ENCODE results near the gene UAP1L1. TPM values are rescaled to one million over a fixed set of nuclear protein-coding genes. Genes with fewer than 3 reads are reported as not detected.
A peak's percentile ranks its signal among the peaks of the same experiment; 100 is the strongest.
"Not testable (repeated sequence)": the region's sequence is repeated elsewhere in the genome, so short reads cannot be mapped to it uniquely, and the experiment has no call there.

Gene UAP1L1
- total and polyA plus RNA-seq, 2 experiments from 2014 or later = 2.5 to 8.1 TPM

DNA sequence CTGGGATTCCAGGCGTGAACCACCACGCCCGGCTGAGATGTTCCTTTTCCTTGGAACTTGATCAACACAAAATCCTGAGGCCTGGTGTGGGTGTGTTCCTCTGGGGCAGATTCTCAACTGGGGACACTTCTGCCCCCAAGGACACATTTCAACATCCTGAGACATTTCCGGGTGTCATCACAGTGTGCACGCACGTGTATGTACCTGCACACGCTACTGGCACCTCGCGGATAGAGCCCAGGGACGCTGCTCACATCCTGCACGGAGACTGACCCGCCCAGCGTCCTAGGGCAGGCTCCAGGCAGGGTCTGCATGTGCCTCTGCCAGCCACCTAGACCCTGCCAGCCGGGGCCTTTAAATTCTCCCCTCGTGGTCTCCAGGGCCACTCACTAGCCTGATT, 14.9 kb upstream of the UAP1L1 start:
- Histone ChIP-seq H3K9me2 (ENCODE audit: insufficient read depth) (no peaks in the 10 kb centered on the region), H3K4me1 (ENCODE audit: insufficient read depth) (no peaks in the 10 kb centered on the region), H2AFZ (no peak overlapping the region), H3K27me3 (ENCODE audit: insufficient read depth) (peaks cover 4% of the 10 kb centered on the region; the same call in 1 of the 2 replicates), H3K27ac (ENCODE audit: low read depth) (no peak overlapping the region), H3K4me3 (no peak overlapping the region), H4K20me1 (replicated peaks; ENCODE audit: insufficient read depth) (no peaks in the 10 kb centered on the region; the same call in 1 of the 2 replicates), H3F3A (replicated peaks; ENCODE audit: low read depth) (no peaks in the 10 kb centered on the region), H3K79me2 (replicated peaks; ENCODE audit: insufficient read depth) (peaks cover 6% of the 10 kb centered on the region; the same call in 1 of the 2 replicates), H3K4me2 (no peak overlapping the region), H3K36me3 (ENCODE audit: insufficient read depth) (no peaks in the 10 kb centered on the region; the same call in 1 of the 2 replicates)
- Mint-ChIP-seq H3K4me1 (peaks cover 3% of the 10 kb centered on the region; the same call in 2 of the 3 replicates), H3K36me3 (ENCODE audit: low read depth) (no peaks in the 10 kb centered on the region; the same call in 2 of the 3 replicates), H3K4me3 (no peak overlapping the region), H3K27me3 (ENCODE audit: insufficient read depth, low read depth, poor library complexity) (peaks cover 9% of the 10 kb centered on the region), H3K9me3 (no peaks in the 10 kb centered on the region), H3K27ac (no peak overlapping the region)
- DNase-seq (ENCODE audit: low spot score) (no peak), ATAC-seq (no peak)
- TF ChIP-seq, protein P1, sequence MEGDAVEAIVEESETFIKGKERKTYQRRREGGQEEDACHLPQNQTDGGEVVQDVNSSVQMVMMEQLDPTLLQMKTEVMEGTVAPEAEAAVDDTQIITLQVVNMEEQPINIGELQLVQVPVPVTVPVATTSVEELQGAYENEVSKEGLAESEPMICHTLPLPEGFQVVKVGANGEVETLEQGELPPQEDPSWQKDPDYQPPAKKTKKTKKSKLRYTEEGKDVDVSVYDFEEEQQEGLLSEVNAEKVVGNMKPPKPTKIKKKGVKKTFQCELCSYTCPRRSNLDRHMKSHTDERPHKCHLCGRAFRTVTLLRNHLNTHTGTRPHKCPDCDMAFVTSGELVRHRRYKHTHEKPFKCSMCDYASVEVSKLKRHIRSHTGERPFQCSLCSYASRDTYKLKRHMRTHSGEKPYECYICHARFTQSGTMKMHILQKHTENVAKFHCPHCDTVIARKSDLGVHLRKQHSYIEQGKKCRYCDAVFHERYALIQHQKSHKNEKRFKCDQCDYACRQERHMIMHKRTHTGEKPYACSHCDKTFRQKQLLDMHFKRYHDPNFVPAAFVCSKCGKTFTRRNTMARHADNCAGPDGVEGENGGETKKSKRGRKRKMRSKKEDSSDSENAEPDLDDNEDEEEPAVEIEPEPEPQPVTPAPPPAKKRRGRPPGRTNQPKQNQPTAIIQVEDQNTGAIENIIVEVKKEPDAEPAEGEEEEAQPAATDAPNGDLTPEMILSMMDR (conservative IDR thresholded peaks at IDR 0.05; ENCODE audit: low read depth in 2 of 2) = no peak
- TF ChIP-seq POLR2AphosphoS5 (IDR thresholded peaks at IDR 0.05; ENCODE audit: low read depth) = peak; percentile 23; the same call in 1 of the 2 replicates

DNA sequence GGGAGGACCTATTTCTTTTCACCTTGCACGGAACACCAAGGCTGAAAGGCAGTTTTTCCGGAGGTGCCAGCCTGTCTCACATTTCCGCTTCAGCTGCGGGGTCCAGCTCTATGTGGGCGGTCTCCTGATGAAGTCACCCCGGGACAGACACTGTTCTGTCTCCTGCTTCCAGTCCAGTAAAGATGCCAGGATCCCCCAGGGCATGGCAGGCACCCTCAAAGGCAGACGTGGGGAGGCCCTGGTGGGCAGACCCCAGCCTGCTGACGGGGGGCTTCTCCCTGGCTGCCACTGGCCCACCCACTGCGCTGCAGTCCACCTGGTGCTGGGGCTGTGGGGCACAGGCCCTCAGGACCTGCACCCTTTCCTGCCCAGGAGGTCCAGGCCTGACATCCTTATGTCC, 14.5 kb upstream of the UAP1L1 start:
- H3K9me2 ChIP-seq (ENCODE audit: insufficient read depth); H4K20me1 ChIP-seq (replicated peaks; ENCODE audit: insufficient read depth); H3K36me3 ChIP-seq (ENCODE audit: insufficient read depth); H3K4me1 Mint-ChIP-seq; H3K27me3 Mint-ChIP-seq (ENCODE audit: insufficient read depth, low read depth, poor library complexity); H3K27ac ChIP-seq (ENCODE audit: low read depth); H3K36me3 Mint-ChIP-seq (ENCODE audit: low read depth); H2AFZ ChIP-seq; H3K9me3 Mint-ChIP-seq; ATAC-seq; H3K79me2 ChIP-seq (replicated peaks; ENCODE audit: insufficient read depth); H3K4me1 ChIP-seq (ENCODE audit: insufficient read depth); H3K4me2 ChIP-seq; H3K4me3 Mint-ChIP-seq; H3F3A ChIP-seq (replicated peaks; ENCODE audit: low read depth); H3K4me3 ChIP-seq; H3K27me3 ChIP-seq (ENCODE audit: insufficient read depth); DNase-seq (ENCODE audit: low spot score); H3K27ac Mint-ChIP-seq: not testable (repeated sequence)

DNA sequence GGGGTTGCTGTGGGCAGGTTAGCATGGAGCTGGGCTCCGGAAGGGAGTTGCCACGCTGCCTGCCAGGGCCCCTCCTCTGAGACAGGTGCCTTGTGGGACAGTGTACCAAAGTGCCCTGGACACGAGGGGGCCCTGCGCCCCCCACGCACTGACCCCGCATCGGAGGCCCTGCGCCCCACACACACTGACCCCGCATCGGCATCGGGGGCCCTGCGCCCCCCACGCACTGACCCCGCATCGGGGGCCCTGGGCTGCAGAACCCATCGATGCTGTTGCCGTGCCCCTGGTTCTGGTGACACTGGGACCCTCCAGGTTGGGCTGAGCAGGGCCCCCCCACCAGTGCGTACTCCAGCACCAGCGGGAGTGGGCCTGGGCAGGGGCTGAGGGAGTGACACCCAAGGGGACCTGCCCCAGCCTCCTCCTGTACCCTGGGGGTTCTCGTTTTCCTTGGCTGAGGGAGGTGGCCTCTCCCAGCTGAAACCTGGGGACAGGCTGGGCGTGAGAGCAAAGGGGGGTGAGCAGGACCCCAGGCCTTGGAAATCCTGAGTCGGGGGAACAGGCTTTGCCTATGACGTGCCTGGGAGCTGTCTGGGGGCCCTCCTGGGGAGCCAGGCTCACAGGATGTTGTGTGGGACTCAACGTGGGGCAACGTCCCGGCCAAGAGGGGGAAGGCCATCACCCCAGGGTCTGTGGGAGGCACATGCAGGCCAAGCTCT, 13.8 kb upstream of the UAP1L1 start:
- H3K4me1 ChIP-seq (ENCODE audit: insufficient read depth) = peaks cover 6% of the 10 kb centered on the region; the same call in 1 of the 2 replicates
- peaks cover 4% of the 10 kb centered on the region; the same call in 1 of the 2 replicates for H3K27me3 ChIP-seq (ENCODE audit: insufficient read depth)
- Mint-ChIP-seq H3K27ac (no peak overlapping the region), H3K9me3 (no peaks in the 10 kb centered on the region), H3K4me1 (peaks cover 10% of the 10 kb centered on the region), H3K4me3 (no peak overlapping the region), H3K36me3 (ENCODE audit: low read depth) (no peaks in the 10 kb centered on the region; the same call in 2 of the 3 replicates), H3K27me3 (ENCODE audit: insufficient read depth, low read depth, poor library complexity) (peaks cover 3% of the 10 kb centered on the region)
- H3K9me2 ChIP-seq (ENCODE audit: insufficient read depth) = no peaks in the 10 kb centered on the region
- peaks cover 7% of the 10 kb centered on the region; the same call in 1 of the 2 replicates for H3F3A ChIP-seq (replicated peaks; ENCODE audit: low read depth)
- peaks cover 7% of the 10 kb centered on the region; the same call in 1 of the 2 replicates for H3K79me2 ChIP-seq (replicated peaks; ENCODE audit: insufficient read depth)
- ATAC-seq (peak; percentile 2; the same call in 2 of the 3 replicates), DNase-seq (ENCODE audit: low spot score) (no peak)
- no peak overlapping the region for H2AFZ ChIP-seq
- H4K20me1 ChIP-seq (replicated peaks; ENCODE audit: insufficient read depth) = peaks cover 3% of the 10 kb centered on the region; the same call in 1 of the 2 replicates
- no peak overlapping the region for H3K4me3 ChIP-seq
- H3K4me2 ChIP-seq = no peak overlapping the region
- H3K27ac ChIP-seq (ENCODE audit: low read depth) = no peak overlapping the region
- H3K36me3 ChIP-seq (ENCODE audit: insufficient read depth) = no peaks in the 10 kb centered on the region; the same call in 1 of the 2 replicates
- TF ChIP-seq, protein P2, sequence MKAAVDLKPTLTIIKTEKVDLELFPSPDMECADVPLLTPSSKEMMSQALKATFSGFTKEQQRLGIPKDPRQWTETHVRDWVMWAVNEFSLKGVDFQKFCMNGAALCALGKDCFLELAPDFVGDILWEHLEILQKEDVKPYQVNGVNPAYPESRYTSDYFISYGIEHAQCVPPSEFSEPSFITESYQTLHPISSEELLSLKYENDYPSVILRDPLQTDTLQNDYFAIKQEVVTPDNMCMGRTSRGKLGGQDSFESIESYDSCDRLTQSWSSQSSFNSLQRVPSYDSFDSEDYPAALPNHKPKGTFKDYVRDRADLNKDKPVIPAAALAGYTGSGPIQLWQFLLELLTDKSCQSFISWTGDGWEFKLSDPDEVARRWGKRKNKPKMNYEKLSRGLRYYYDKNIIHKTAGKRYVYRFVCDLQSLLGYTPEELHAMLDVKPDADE (IDR thresholded peaks at IDR 0.05) = no peak
- TF ChIP-seq, protein P3, sequence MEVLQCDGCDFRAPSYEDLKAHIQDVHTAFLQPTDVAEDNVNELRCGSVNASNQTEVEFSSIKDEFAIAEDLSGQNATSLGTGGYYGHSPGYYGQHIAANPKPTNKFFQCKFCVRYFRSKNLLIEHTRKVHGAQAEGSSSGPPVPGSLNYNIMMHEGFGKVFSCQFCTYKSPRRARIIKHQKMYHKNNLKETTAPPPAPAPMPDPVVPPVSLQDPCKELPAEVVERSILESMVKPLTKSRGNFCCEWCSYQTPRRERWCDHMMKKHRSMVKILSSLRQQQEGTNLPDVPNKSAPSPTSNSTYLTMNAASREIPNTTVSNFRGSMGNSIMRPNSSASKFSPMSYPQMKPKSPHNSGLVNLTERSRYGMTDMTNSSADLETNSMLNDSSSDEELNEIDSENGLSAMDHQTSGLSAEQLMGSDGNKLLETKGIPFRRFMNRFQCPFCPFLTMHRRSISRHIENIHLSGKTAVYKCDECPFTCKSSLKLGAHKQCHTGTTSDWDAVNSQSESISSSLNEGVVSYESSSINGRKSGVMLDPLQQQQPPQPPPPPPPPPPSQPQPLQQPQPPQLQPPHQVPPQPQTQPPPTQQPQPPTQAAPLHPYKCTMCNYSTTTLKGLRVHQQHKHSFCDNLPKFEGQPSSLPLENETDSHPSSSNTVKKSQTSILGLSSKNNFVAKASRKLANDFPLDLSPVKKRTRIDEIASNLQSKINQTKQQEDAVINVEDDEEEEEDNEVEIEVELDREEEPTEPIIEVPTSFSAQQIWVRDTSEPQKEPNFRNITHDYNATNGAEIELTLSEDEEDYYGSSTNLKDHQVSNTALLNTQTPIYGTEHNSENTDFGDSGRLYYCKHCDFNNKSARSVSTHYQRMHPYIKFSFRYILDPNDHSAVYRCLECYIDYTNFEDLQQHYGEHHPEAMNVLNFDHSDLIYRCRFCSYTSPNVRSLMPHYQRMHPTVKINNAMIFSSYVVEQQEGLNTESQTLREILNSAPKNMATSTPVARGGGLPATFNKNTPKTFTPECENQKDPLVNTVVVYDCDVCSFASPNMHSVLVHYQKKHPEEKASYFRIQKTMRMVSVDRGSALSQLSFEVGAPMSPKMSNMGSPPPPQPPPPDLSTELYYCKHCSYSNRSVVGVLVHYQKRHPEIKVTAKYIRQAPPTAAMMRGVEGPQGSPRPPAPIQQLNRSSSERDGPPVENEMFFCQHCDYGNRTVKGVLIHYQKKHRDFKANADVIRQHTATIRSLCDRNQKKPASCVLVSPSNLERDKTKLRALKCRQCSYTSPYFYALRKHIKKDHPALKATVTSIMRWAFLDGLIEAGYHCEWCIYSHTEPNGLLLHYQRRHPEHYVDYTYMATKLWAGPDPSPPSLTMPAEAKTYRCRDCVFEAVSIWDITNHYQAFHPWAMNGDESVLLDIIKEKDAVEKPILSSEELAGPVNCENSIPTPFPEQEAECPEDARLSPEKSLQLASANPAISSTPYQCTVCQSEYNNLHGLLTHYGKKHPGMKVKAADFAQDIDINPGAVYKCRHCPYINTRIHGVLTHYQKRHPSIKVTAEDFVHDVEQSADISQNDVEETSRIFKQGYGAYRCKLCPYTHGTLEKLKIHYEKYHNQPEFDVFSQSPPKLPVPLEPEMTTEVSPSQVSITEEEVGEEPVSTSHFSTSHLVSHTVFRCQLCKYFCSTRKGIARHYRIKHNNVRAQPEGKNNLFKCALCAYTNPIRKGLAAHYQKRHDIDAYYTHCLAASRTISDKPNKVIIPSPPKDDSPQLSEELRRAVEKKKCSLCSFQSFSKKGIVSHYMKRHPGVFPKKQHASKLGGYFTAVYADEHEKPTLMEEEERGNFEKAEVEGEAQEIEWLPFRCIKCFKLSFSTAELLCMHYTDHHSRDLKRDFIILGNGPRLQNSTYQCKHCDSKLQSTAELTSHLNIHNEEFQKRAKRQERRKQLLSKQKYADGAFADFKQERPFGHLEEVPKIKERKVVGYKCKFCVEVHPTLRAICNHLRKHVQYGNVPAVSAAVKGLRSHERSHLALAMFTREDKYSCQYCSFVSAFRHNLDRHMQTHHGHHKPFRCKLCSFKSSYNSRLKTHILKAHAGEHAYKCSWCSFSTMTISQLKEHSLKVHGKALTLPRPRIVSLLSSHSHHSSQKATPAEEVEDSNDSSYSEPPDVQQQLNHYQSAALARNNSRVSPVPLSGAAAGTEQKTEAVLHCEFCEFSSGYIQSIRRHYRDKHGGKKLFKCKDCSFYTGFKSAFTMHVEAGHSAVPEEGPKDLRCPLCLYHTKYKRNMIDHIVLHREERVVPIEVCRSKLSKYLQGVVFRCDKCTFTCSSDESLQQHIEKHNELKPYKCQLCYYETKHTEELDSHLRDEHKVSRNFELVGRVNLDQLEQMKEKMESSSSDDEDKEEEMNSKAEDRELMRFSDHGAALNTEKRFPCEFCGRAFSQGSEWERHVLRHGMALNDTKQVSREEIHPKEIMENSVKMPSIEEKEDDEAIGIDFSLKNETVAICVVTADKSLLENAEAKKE (CRISPR knock-in tag; IDR thresholded peaks at IDR 0.05) = no peak
- TF ChIP-seq EZH2phosphoT487 (IDR thresholded peaks at IDR 0.05; ENCODE audit: unreplicated experiment) = no peak
- TF ChIP-seq ZNF114 (CRISPR knock-in tag; IDR thresholded peaks at IDR 0.05) = no peak

Data from GM23338 (cell line).